Measurements from ENCODE around the gene KCNIP4. TPM values are rescaled to one million over a fixed set of nuclear protein-coding genes. Genes with fewer than 3 reads are reported as not detected.

KCNIP4 gene
- total and polyA plus RNA-seq, 2 of the 4 experiments (the other 2 are of a cell fraction) = not detected

DNA sequence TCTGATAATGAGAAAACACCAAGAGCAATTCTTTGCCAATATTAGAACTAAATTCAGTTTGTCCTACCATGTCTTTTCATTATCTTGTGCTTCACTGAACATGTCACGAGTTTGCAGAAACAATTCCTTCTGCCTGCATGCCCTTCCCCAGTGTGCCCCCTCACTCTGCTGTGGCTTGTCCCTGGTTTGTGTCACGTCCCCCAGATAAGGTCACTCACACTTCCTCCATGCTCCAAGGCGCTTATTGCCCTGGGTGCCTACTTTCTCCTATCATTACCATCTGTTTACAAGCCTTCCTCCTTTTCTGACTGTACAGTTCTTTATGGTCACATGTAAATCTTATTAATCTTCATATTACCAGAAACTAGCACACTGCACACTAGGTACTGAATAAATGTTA is 394.1 kb downstream of the KCNIP4 start:
- Histone ChIP-seq H4K20me1 (ENCODE audit: insufficient read depth, low read length) (no peaks in the 10 kb centered on the region), H3K79me1 (ENCODE audit: low read depth in 1 of 2, low read length in 2 of 2) (no peaks in the 10 kb centered on the region), H4K91ac (ENCODE audit: insufficient read depth, low read depth, low read length) (no peak overlapping the region), H3K18ac (ENCODE audit: low read depth, low read length) (no peak overlapping the region), H3K27ac (ENCODE audit: insufficient read depth, low read length) (no peak overlapping the region), H3K4me1 (ENCODE audit: control insufficient read depth, insufficient read depth, low read length) (no peaks in the 10 kb centered on the region), H3K36me3 (ENCODE audit: control insufficient read depth, insufficient read depth, low read length) (no peaks in the 10 kb centered on the region), H3K9ac (ENCODE audit: low read depth, low read length) (no peak overlapping the region), H3K4me3 (ENCODE audit: insufficient read depth, low read depth, low read length) (no peak overlapping the region), H3K9me1 (ENCODE audit: insufficient read depth, low read length) (no peaks in the 10 kb centered on the region), H2BK15ac (ENCODE audit: low read depth, low read length) (no peak overlapping the region), H3K9me3 (ENCODE audit: control insufficient read depth, insufficient read depth, low read length) (peaks cover 10% of the 10 kb centered on the region), H4K5ac (ENCODE audit: low read depth, low read length) (no peak overlapping the region), H2BK5ac (ENCODE audit: low read depth, low read length, poor library complexity, severe bottlenecking) (no peak overlapping the region), H3K14ac (replicated peaks; ENCODE audit: low read depth, low read length) (no peak overlapping the region), H3K23ac (ENCODE audit: low read depth, low read length) (no peak overlapping the region), H3K4me2 (ENCODE audit: low read depth, low read length) (no peak overlapping the region), H2BK20ac (ENCODE audit: low read depth, low read length) (no peak overlapping the region), H3K4ac (ENCODE audit: low read depth, low read length) (no peak overlapping the region), H3K56ac (ENCODE audit: extremely low read depth, insufficient read depth, low read length) (no peak overlapping the region), H2AK5ac (ENCODE audit: low read depth, low read length) (no peak overlapping the region), H3K27me3 (ENCODE audit: control insufficient read depth, insufficient read depth, low read length) (no peaks in the 10 kb centered on the region), H2AFZ (replicated peaks; ENCODE audit: low read length, poor library complexity) (no peak overlapping the region), H2AK9ac (replicated peaks; ENCODE audit: low read depth, low read length, poor library complexity) (no peak overlapping the region), H4K8ac (ENCODE audit: low read depth in 2 of 2, low read length in 2 of 2) (no peak overlapping the region), H2BK120ac (ENCODE audit: low read depth, low read length) (no peak overlapping the region)
- no peak for TF ChIP-seq MAFK (IDR thresholded peaks at IDR 0.05; ENCODE audit: low read depth, low read length)
- TF ChIP-seq, protein P1, sequence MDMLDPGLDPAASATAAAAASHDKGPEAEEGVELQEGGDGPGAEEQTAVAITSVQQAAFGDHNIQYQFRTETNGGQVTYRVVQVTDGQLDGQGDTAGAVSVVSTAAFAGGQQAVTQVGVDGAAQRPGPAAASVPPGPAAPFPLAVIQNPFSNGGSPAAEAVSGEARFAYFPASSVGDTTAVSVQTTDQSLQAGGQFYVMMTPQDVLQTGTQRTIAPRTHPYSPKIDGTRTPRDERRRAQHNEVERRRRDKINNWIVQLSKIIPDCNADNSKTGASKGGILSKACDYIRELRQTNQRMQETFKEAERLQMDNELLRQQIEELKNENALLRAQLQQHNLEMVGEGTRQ (IDR thresholded peaks at IDR 0.05; ENCODE audit: low read depth, low read length) = no peak
- TF ChIP-seq MXI1 (IDR thresholded peaks at IDR 0.05; ENCODE audit: borderline replicate concordance, low read depth, low read length) = no peak
- WGBS, 2 experiments (ENCODE audit: extremely low coverage in 2 of 2, insufficient read length in 1 of 2) = 4% methylated on average over 3 of the region's 3 CpGs; no CpG with 5 or more reads in 1 of the 2 experiments
- in situ Hi-C loops (cut with MboI; ENCODE audit: low sequenced_read_pairs) (no loop called here), intact Hi-C loops (cut with micrococcal nuclease) (no loop called here), dilution Hi-C loops (cut with HindIII; ENCODE audit: low sequenced_read_pairs, unreplicated experiment) (no loop called here)
- ChIA-PET POLR2A (ENCODE audit: unreplicated experiment) (no interaction called here), CTCF (interaction anchor here (0.7 kb wide), 1 partner anchor 10 kb away, joined by 3 read pairs; no protein-coding TSS in a partner anchor)
- BruUV-seq (replicated peaks) = no TSS peak
- DNase-seq (no peak), ATAC-seq (ENCODE audit: low read depth) (no peak)
